Ramos (cell line): Measurements from ENCODE around the gene OXLD1.
"Not testable (repeated sequence)": the region's sequence is repeated elsewhere in the genome, so short reads cannot be mapped to it uniquely, and the experiment has no call there.

Source experiments
- in situ Hi-C: fragments of 300-500 bp; cut with MboI; formaldehyde crosslinking; loops from one replicate; pipeline ENCODE4 v1.14.3; 2022; ENCODE audit warnings: low sequenced_read_pairs; ENCODE audit not compliant: unreplicated experiment

OXLD1 gene

GRCh38 chr17:81683584-81684441, 17.4 kb upstream of the OXLD1 start, which contains the start of the genes ARL16 and HGS:
ARL16 (minus strand) TSS chr17:81683797; CDS start chr17:81683753, 44 bp downstream.
HGS (plus strand) TSS chr17:81684011; CDS start chr17:81684067, 56 bp downstream.
- in situ Hi-C loops: no loop called here

GRCh38 chr17:81683208-81683583, 16.8 kb upstream of the OXLD1 start:
- in situ Hi-C loops: no loop called here

GRCh38 chr17:81682565-81683207, 16.3 kb upstream of the OXLD1 start:
- in situ Hi-C loops: no loop called here

GRCh38 chr17:81681672-81682071, 15.3 kb upstream of the OXLD1 start:
- in situ Hi-C loops: no loop called here

- in situ Hi-C loops: no loop called here
Measured at GRCh38 chr17:81680150-81680549, 13.7 kb upstream of the OXLD1 start.

GRCh38 chr17:81676906-81677305, 10.5 kb upstream of the OXLD1 start:
- in situ Hi-C loops: no loop called here

GRCh38 chr17:81675515-81676221, 9.3 kb upstream of the OXLD1 start:
- in situ Hi-C loops: not testable (repeated sequence)

GRCh38 chr17:81673561-81674258, 7.3 kb upstream of the OXLD1 start:
- in situ Hi-C loops: no loop called here

GRCh38 chr17:81672954-81673353, 6.5 kb upstream of the OXLD1 start:
- in situ Hi-C loops: no loop called here

- in situ Hi-C loops: no loop called here
Measured at GRCh38 chr17:81672504-81672903, 6.1 kb upstream of the OXLD1 start.

GRCh38 chr17:81667754-81668153, 1.3 kb upstream of the OXLD1 start:
- in situ Hi-C loops: no loop called here

GRCh38 chr17:81666092-81666341, 388 bp downstream of the OXLD1 start:
- in situ Hi-C loops: no loop called here

- in situ Hi-C loops: no loop called here
Measured at GRCh38 chr17:81665205-81666091, 957 bp downstream of the OXLD1 start.

GRCh38 chr17:81664051-81664470, 2.3 kb downstream of the OXLD1 start:
- in situ Hi-C loops: no loop called here

GRCh38 chr17:81662002-81662401, 4.4 kb downstream of the OXLD1 start:
- in situ Hi-C loops: no loop called here

GRCh38 chr17:81660441-81660840, 6.0 kb downstream of the OXLD1 start:
- in situ Hi-C loops: no loop called here

- in situ Hi-C loops: no loop called here
Measured at GRCh38 chr17:81659038-81659437, 7.4 kb downstream of the OXLD1 start.

GRCh38 chr17:81656835-81657234, 9.6 kb downstream of the OXLD1 start:
- in situ Hi-C loops: no loop called here

GRCh38 chr17:81656118-81656743, 10.2 kb downstream of the OXLD1 start, which contains the start of gene PDE6G:
PDE6G (minus strand) TSS chr17:81656542; CDS start chr17:81653305, 3,237 bp downstream.
- in situ Hi-C loops: no loop called here
